HG03159 (cell line): ENCODE data around the gene MPC1.

Source experiments
- ATAC-seq: cut with Tn5 transposase; IDR thresholded peaks from one replicate; pipeline ENCODE4 v1.9.1; 2021; ENCODE audit warnings: mild to moderate bottlenecking, moderate library complexity; ENCODE audit not compliant: unreplicated experiment

MPC1 gene

DNA sequence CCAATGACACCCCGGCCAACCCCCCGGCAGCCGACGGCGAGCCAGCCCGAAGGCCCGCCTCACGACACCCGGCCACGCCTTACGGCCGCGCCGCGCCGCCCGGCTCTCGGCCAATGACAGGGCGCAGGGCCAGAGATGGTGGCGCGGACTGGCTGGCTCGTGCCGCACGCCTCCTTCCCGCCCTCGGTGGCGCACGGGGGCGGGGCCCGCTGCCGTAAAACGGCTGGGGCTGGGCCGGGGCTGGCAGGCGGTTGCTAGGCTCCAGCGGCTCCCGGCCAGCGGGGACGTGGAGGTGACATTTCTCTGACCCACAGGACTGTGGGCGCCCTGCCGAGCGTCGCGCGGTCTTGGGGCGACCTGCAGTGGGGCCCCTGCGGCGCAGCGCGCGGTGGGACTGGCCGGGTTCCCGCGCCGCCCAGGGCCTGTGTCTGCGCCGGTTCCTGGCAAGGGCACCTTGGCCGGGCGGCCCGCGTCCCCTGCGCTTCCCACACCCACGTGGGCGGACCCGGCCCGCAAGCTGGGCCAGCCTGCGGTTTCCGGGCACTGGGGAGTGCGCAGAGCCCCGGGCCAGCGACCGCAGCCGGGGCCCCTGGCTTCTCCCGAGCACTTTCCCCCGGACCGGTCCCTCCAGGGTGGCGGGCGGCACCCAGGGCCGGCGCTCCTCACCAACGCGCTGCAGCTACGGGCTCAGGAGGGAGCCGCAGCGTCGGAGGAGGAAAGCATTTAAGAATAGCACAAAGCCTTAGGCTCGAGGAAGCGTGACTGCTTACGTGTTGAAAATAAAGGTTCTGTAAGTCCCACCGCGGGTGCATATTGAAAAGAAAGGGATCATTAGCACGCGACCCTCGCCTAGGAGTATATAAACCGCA lies at the start of gene MPC1:
Gene MPC1 (minus strand): TSS at position 8 of the 869 bp plus-strand sequence. CDS start 64 bp downstream, outside the sequence.
- ATAC-seq: peak; percentile 88

DNA sequence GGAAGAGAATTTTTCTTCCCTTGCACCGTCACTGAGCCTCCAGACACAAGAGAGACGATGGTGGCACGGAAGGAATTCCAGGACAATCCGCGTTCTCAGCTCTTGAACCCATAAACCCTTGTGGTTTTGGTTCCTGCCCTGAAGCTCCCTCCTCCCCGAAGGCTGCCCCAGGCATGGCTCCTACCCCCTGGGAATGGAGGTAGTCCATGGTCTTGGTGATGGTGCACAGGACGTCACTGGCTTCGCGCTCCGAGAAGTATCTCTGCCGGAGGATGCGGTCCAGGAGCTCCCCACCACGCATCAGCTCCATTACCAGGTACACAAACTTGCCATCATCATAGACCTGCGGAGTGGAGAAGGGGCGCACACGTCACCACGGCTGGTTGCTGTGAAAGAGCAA lies 47.5 kb upstream of the MPC1 start:
- no peak for ATAC-seq

DNA sequence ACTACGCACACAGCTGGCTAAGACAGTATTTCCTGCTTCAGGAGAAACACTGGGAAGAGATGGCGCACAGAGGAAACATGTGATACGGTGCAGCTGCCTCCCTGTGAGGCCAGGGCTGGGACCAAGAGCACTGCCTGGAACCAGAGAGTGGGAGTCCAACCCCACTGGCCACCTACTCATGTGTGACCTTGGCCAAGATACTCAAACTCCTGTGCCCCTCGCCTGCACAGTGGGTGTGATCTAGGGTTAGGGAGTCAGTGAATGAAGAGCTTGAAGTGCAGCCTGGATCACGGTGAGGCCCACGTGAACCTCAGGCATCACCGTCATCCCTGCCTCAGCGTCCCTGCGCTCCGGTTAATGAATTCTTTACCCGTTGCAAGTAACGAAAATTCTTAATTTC lies 41.7 kb upstream of the MPC1 start:
- ATAC-seq: no peak

DNA sequence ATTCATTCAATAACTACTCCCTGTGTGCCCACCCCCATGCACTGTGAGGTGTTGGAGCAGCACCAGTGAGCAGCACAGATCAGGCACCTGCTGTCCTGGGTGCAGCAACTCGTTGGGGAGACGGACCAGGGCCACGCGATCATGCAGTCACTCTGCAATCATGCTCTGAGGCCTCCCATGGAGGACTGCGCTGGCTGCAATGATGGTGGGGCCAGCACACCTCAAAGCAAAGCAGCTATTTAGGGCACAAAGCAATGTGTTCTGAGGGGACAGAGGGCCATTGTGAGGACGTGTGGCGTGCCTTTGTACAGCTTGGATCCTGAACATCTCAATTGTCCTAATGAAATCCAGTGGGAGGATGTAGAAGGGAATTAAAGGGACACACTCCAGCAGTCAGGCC lies 41.0 kb upstream of the MPC1 start:
- no peak for ATAC-seq

DNA sequence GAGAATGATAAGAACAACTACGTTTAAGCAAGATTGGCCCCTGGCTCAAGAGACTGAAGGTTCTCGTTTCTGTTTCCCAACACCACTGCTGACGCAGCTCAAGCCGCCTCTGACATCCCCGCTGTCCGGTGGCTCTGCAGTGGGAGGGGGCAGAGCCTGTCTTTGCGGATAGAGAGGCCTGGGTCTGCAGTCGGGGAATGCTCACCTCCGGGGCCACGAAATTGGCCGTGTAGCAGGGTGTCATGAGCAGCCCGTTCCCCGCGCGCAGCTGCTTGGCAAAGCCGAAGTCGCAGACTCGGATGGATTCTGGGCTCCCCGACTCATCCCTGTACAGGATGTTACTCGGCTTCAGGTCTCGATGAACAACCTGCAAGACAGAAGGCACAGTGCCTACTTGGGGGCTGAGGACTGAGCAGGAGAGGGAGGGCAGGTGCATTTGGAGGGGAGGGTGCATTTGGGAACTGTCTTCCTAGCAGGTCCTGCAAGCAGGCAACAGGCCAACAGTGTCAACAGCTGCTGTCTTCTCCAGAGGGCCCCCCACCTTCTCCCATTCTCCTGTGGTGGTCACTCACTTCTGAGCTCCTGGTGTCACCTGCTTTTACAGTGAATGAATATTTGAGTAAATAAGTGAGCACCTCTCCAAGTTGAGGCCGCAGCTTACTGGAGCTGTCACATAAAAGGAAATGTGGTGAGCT lies 40.5 kb upstream of the MPC1 start:
- ATAC-seq: no peak

- ATAC-seq: no peak
Measured at GRCh38 chr6:166422201-166422940, 39.6 kb upstream of the MPC1 start.

- ATAC-seq: no peak
Measured at GRCh38 chr6:166420351-166420750, 37.6 kb upstream of the MPC1 start.

- ATAC-seq: no peak
Measured at GRCh38 chr6:166419717-166420116, 37.0 kb upstream of the MPC1 start.

- peak; percentile 97 for ATAC-seq
Measured at GRCh38 chr6:166419286-166419685, 36.5 kb upstream of the MPC1 start.

DNA sequence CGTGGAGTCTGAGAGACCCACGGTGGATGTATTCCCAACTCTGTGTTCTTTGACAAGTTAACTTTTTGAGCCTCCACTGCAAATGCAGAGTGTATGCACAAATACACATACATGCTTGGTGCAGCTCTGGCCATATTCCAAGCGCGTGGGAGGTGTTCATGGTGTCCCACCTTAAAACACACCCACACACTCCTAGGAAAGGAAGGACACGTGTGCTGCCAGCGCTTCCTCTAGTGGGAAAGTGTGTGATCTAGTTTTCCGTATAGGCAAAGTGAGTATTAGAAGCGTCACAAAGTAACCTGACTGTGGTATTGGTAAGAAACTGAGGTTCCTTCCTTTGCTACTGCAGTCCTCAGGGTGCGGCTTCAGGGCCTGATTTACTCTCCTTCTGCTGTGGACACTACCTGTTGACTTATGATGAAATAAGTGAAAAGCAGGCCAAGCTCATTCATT lies 36.0 kb upstream of the MPC1 start:
- no peak for ATAC-seq

GRCh38 chr6:166417285-166417691 lies 34.5 kb upstream of the MPC1 start:
- ATAC-seq: no peak

DNA sequence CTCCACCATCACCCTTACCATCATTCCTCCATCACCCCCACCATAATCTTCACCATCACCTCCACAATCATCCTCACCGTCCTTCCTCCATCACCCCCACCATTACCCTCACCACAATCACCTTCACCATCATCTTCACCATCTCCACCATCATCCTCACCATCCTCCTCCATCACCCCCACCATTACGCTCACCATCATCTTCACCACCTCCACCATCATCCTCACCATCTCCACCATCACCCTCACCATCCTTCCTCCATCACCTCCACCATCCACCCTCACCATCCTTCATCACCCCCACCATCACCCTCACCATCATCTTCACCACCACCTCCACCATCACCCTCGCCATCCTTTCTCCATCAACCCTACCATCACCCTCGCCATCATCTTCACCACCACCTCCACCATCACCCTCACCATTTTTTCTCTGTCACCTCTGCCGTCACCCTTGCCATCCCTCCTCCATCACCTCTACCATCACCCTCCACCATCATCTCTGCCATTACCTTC lies 33.1 kb upstream of the MPC1 start:
- ATAC-seq: no peak

DNA sequence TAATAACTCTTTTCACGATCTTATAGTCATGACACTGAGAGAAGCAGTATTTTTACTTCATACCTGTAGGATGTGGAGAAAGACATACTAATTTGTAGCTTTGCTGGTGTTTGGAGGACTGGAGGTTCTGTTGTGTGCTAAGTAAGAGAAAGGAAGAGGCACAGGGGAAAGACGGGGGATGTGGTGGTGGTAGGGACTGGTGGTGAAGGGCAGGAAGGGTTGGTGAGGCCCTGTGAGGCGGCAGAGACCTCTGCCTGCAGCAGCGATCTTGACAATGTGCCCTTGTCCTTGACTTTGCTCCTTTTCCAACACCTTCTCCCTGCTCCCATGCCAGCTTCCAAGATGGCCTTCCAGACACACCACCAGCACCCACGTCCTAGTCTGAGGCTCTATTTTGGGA lies 32.6 kb upstream of the MPC1 start:
- no peak for ATAC-seq

- no peak for ATAC-seq
Measured at GRCh38 chr6:166413491-166413951, 30.8 kb upstream of the MPC1 start.

- no peak for ATAC-seq
Measured at GRCh38 chr6:166412911-166413384, 30.2 kb upstream of the MPC1 start.

DNA sequence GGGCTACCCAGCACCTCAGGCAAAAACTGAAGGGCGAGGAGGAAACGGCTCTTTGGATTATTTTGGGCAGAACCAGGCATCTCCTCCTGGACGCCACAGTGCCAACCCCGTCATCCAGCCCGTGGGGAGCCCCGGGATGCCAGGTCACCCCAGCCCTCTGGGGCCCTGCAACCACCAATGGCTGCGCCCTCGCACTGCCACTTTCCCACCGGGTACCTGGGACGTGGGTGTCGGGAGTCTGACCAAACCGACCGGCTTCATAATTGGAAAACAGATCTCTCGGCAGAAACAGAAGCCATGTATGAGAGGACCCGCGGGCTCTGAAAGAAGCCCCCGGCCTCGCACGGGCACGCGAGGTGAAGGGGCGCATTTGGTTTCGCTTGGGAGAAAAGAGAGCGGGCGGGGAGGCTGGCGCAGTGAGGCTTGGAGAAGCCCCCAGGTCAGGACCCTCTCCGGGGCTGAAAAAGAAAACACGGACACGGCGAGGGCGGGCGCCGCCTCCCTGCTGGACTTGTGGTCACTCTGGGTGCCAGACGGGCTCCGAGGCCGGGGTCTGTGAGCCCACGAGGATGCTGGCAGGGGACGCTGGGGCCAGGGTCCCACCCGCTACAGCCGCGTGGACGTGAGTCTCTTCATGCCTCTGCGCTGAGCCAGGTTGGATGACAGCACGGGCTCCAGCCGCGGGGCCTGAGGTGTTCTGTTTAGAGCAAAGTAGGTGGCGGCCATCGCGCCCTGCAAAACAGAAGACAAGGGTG lies 29.6 kb upstream of the MPC1 start:
- ATAC-seq: no peak

DNA sequence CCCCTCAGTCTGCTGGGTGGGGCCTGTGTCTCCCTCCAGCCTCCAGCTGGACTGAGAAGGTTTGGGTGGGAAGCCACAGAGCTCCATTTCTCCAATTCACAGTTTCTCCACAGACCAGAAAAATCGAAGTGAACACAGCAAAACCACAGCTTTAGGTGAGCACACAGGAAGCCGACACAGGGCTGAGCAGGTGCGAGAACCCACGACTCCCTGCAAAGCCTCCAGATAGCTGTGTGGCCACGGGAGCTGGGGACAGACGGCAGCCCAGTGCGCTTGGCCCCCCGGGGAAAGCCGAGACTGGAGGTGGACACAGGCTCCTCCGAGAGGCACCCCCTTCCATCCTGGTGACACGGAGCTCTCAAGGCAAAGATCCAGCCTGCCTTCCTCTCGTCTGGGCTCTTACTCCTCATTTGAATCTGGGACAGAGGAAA lies 29.0 kb upstream of the MPC1 start:
- no peak for ATAC-seq

DNA sequence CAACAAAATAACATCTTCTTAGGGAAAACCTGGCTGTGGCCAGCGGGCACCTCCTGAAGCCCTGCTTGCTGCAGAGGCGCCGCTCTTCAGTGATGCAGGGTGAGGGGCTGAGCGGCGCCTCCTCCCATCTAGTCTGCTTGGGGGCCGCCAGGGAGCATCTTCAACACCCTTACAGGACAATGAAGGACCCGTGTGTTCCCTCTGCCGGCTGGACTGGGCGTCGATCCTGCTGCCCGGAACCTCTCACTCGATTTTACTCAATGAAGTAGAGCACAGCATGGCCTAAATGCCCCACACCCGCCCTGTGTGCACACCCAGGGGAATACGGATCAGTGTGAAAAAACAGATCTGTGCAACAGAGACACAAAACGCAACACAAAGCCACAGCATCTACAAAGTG lies 28.5 kb upstream of the MPC1 start:
- no peak for ATAC-seq

GRCh38 chr6:166410426-166410935 lies 27.7 kb upstream of the MPC1 start:
- ATAC-seq: no peak
